HFF-Myc (cell line): ENCODE measurements around the gene AIPL1.

ENCODE experiments used
- DNase-seq: peaks from one replicate; pipeline ENCODE4 v3.0.0-alpha.2; 2011; ENCODE audit warnings: low read depth; ENCODE audit errors: extremely low read depth
- H3K4me3 ChIP-seq: replicated peaks from 2 replicates; pipeline ENCODE4 v1.5.1; 2011; ENCODE audit warnings: low read depth, mild to moderate bottlenecking, control low read depth, low read length
- TF ChIP-seq, protein P1 (sequence below): IDR thresholded peaks from 2 replicates; pipeline ENCODE4 v1.5.1; 2012; ENCODE audit warnings: mild to moderate bottlenecking, low read depth, low read length, control low read depth; ENCODE audit errors: missing control alignments

Gene AIPL1

DNA sequence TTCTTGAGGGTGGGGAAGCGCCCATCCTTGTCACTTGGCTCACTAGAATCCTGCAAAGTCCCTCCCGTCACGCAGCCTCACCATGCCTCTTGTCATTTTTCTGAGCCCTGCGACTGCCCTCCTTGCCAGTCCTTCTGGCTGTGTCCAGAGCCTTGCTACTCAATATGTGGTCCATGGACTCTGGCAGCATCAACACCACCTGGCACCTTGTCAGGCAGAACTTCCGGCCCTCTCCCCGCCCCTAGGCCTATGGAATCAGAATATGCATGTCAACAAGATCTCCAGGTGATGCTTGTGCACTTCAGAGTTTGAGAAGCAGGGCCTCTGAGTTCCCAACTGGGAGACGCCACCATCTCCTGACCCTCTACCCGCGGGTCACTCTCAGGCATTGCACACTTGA lies 21.4 kb upstream of the AIPL1 start:
- TF ChIP-seq, protein P1, sequence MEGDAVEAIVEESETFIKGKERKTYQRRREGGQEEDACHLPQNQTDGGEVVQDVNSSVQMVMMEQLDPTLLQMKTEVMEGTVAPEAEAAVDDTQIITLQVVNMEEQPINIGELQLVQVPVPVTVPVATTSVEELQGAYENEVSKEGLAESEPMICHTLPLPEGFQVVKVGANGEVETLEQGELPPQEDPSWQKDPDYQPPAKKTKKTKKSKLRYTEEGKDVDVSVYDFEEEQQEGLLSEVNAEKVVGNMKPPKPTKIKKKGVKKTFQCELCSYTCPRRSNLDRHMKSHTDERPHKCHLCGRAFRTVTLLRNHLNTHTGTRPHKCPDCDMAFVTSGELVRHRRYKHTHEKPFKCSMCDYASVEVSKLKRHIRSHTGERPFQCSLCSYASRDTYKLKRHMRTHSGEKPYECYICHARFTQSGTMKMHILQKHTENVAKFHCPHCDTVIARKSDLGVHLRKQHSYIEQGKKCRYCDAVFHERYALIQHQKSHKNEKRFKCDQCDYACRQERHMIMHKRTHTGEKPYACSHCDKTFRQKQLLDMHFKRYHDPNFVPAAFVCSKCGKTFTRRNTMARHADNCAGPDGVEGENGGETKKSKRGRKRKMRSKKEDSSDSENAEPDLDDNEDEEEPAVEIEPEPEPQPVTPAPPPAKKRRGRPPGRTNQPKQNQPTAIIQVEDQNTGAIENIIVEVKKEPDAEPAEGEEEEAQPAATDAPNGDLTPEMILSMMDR = no peak
- no peak for DNase-seq
- no peak overlapping the region for H3K4me3 ChIP-seq

DNA sequence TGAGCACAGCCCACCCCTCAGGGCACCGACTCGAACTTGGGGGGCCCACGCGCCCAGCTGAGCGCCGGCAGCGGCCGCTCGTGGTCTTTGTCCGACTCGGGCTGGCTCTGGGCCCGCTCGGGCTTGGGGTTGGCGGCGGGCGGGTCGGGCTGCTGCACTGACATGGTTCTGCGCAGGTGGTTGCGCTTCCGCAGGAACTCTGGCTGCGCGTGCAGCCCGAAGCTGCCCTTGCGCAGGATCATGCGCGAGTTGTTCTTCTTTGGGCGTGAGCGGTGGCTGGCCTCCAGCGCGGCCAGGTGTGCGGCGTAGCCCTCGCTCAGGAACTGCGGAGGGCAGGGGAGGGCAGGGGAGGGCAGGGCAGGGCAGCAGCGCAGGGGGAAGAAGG lies 20.4 kb upstream of the AIPL1 start:
- peak overlapping the region; percentile 15; the same call in 1 of the 2 replicates for H3K4me3 ChIP-seq
- no peak for DNase-seq
- TF ChIP-seq, protein P1 = no peak

DNA sequence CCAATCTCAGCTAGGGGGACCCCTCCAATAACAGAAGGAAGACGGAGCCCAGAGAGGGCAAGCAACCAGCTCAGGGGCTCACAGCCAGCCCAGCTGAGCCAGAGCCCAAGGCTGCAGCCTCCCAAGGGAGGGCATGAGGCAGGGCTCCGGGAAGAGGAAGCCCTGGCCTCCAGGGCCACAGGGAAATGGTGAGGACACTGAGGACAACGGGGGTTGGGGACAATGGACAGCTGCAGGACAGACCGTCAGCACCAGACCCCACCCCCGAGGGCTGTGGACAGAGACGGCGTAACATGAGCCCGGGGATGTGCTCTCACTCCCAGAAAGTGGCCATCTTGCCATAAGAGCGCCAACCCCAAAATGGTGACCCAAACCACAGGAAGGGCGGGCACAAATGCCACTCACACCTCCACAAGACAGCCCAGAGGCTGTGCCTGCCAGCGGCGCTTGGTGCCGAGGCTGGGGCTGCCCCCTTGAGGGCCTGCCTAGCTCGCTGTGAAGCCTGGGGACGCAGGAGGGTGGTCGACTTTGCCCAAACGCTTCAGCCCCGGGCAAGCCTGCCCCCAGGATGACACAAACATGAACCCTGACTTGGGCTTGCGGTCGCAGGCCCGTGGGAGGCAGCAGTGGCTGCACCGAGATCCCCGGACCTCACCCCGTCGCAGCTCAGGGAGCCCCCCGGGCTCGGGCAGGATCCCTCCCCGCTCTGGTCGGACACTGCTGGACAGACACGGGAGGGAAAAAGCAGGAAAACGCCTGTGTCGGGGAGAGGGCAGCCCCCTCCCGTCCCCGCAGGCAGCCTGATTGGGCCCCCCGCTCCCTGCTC lies 19.8 kb upstream of the AIPL1 start:
- no peak for DNase-seq

DNA sequence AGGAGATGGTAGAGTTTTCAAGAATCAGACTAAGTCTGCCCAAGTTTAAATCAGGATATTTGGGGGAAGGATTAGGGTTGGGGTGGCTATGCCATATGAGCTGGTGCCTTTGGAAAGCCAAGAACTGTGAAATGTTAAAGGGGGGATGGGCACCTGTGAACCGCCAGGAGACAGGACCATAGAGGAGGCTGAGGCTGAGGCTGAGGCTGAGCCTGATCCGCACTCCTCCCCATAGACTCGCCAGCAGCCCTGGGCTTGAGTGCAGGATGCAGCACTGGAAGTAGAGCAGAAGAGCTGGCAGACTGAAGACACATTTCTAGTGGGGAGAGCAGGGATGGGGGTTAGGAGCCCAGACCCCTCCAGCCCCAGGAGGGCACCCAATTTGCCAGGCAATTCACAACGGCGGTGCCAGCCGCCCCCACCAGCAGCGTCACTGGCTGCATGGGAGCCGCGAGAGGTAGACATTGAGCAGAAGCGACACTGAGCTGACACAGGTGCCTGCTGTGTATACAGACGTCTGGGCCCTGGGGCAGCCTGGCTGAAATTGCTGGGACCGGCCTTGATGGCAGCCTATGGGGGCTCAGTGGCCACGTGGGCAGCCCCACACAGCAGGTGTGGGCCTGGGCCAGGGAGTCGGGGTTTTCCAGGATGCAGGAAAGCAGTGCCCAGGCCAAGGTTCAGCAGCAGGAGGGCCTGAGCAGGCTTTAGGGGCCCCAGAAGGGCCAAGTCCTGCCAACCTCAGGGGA lies 18.5 kb upstream of the AIPL1 start:
- no peak overlapping the region for H3K4me3 ChIP-seq
- TF ChIP-seq, protein P1 = no peak
- DNase-seq = no peak

More for the DNA sequence above, 19.8 kb upstream of the AIPL1 start:
- TF ChIP-seq, protein P1 = no peak
- peak overlapping the region; percentile 15; the same call in 1 of the 2 replicates for H3K4me3 ChIP-seq

DNA sequence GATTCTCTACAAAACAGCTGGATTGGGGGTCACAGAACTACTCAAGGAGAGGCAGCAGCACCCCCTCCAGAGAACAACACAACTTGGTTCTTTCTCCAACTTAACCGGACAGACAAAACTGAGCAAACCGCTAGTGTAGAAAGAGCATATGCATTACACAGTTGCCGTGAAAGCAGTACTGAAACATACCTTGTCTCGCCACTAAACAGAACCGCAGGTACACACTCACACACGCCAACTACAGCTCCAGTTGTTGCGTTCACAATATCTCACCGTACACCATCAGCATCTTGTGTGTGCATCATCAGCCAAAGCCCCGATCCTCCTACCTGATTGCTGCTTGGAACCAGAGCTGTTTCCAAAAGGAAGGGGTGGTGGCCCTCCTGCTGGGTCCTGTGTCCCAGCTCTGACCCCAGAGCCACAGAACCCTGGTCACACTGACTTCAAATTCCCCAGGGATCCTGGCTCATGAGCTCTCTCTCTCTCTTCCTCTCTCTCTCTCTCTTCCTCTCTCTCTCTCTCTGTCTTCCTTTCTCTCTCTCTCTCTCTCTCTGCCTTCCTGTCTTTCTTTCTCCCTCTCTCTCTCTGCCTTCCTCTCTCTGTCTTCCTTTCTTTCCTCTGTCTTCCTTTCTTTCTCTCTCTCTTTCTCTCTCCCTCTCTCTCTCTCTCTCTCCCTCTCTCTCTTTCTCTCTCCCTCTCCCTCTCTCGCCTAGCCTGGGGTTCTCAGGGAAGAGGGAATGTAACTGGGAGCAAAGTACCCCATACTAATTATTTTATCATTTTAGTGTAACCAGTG lies 17.7 kb upstream of the AIPL1 start:
- no peak overlapping the region for H3K4me3 ChIP-seq
- no peak for DNase-seq
- TF ChIP-seq, protein P1 = no peak
